ENCODE results near the gene DCUN1D3.
"Not testable (repeated sequence)": the region's sequence is repeated elsewhere in the genome, so short reads cannot be mapped to it uniquely, and the experiment has no call there.

The DCUN1D3 gene

GRCh38 chr16:20900299-20901067 lies at the start of gene DCUN1D3, which contains the start of gene LYRM1:
TSS of gene DCUN1D3 (minus strand) at chr16:20900358. CDS start at chr16:20862538, 37,820 bp downstream.
TSS of gene LYRM1 (plus strand) at chr16:20900771. CDS start at chr16:20915556, 14,785 bp downstream.
- DNase-seq (ENCODE audit: low spot score): peak; percentile 97

- DNase-seq (ENCODE audit: low spot score): no peak
These were observed 49.5 kb upstream of the DCUN1D3 start for GRCh38 chr16:20949660-20950059.

- no peak for DNase-seq (ENCODE audit: low spot score)
These were observed 48.3 kb upstream of the DCUN1D3 start for GRCh38 chr16:20948444-20948843.

GRCh38 chr16:20946015-20946629 lies 46.0 kb upstream of the DCUN1D3 start:
- no peak for DNase-seq (ENCODE audit: low spot score)

GRCh38 chr16:20945575-20945875 lies 45.4 kb upstream of the DCUN1D3 start:
- DNase-seq (ENCODE audit: low spot score): not testable (repeated sequence)

GRCh38 chr16:20944861-20945574 lies 44.9 kb upstream of the DCUN1D3 start:
- DNase-seq (ENCODE audit: low spot score): no peak

GRCh38 chr16:20942256-20942655 lies 42.1 kb upstream of the DCUN1D3 start:
- no peak for DNase-seq (ENCODE audit: low spot score)

- DNase-seq (ENCODE audit: low spot score): no peak
These were observed 41.4 kb upstream of the DCUN1D3 start for GRCh38 chr16:20941636-20941926.

GRCh38 chr16:20940871-20941635 lies 40.9 kb upstream of the DCUN1D3 start:
- DNase-seq (ENCODE audit: low spot score): no peak

GRCh38 chr16:20939611-20940010 lies 39.5 kb upstream of the DCUN1D3 start:
- no peak for DNase-seq (ENCODE audit: low spot score)

GRCh38 chr16:20938426-20938825 lies 38.3 kb upstream of the DCUN1D3 start:
- DNase-seq (ENCODE audit: low spot score): no peak

- no peak for DNase-seq (ENCODE audit: low spot score)
These were observed 37.6 kb upstream of the DCUN1D3 start for GRCh38 chr16:20937736-20938135.

- no peak for DNase-seq (ENCODE audit: low spot score)
These were observed 33.4 kb upstream of the DCUN1D3 start for GRCh38 chr16:20933589-20933988.

GRCh38 chr16:20931066-20931600 lies 31.0 kb upstream of the DCUN1D3 start:
- no peak for DNase-seq (ENCODE audit: low spot score)

- no peak for DNase-seq (ENCODE audit: low spot score)
These were observed 30.2 kb upstream of the DCUN1D3 start for GRCh38 chr16:20930365-20930690.

GRCh38 chr16:20929676-20930364 lies 29.7 kb upstream of the DCUN1D3 start:
- not testable (repeated sequence) for DNase-seq (ENCODE audit: low spot score)

GRCh38 chr16:20928774-20929411 lies 28.7 kb upstream of the DCUN1D3 start:
- no peak for DNase-seq (ENCODE audit: low spot score)

GRCh38 chr16:20925751-20926150 lies 25.6 kb upstream of the DCUN1D3 start:
- DNase-seq (ENCODE audit: low spot score): no peak

GRCh38 chr16:20923876-20924275 lies 23.7 kb upstream of the DCUN1D3 start:
- no peak for DNase-seq (ENCODE audit: low spot score)

- DNase-seq (ENCODE audit: low spot score): no peak
These were observed 20.6 kb upstream of the DCUN1D3 start for GRCh38 chr16:20920799-20921198.

GRCh38 chr16:20920091-20920490 lies 19.9 kb upstream of the DCUN1D3 start:
- DNase-seq (ENCODE audit: low spot score): no peak
